ENCODE results near the gene MAP3K20.

Gene MAP3K20

GRCh38 chr2:173164396-173164795, 88.8 kb downstream of the MAP3K20 start:
- H3K27me3 ChIP-seq (ENCODE audit: insufficient read depth, low read length, poor library complexity), result no peaks in the 10 kb centered on the region
- DNase-seq (no peak), ATAC-seq (ENCODE audit: insufficient read depth, low read depth) (no peak)
- H4K20me1 ChIP-seq (ENCODE audit: insufficient read depth, low read length), result peaks cover 2% of the 10 kb centered on the region; the same call in 1 of the 2 replicates
- TF ChIP-seq, protein P1, sequence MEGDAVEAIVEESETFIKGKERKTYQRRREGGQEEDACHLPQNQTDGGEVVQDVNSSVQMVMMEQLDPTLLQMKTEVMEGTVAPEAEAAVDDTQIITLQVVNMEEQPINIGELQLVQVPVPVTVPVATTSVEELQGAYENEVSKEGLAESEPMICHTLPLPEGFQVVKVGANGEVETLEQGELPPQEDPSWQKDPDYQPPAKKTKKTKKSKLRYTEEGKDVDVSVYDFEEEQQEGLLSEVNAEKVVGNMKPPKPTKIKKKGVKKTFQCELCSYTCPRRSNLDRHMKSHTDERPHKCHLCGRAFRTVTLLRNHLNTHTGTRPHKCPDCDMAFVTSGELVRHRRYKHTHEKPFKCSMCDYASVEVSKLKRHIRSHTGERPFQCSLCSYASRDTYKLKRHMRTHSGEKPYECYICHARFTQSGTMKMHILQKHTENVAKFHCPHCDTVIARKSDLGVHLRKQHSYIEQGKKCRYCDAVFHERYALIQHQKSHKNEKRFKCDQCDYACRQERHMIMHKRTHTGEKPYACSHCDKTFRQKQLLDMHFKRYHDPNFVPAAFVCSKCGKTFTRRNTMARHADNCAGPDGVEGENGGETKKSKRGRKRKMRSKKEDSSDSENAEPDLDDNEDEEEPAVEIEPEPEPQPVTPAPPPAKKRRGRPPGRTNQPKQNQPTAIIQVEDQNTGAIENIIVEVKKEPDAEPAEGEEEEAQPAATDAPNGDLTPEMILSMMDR (IDR thresholded peaks at IDR 0.05; ENCODE audit: borderline replicate concordance, extremely low read depth, low read length, poor library complexity, severe bottlenecking), result no peak
- no peak for TF ChIP-seq EZH2 (IDR thresholded peaks at IDR 0.05; ENCODE audit: borderline replicate concordance, low read depth, low read length, severe bottlenecking)
- H3K9me3 ChIP-seq (ENCODE audit: insufficient read depth, low read length, severe bottlenecking), result no peaks in the 10 kb centered on the region
- no peak overlapping the region for H3K4me3 ChIP-seq (ENCODE audit: low read depth in 1 of 2, low read length in 2 of 2)
- H3K9ac ChIP-seq (ENCODE audit: low read depth, low read length), result no peak overlapping the region
- no peak overlapping the region for H2AFZ ChIP-seq (ENCODE audit: low read depth, low read length)
- H3K4me2 ChIP-seq (ENCODE audit: insufficient read depth, low read length), result no peak overlapping the region
- H3K4me1 ChIP-seq (ENCODE audit: insufficient read depth, low read length), result no peaks in the 10 kb centered on the region
- no peak overlapping the region for H3K27ac ChIP-seq (ENCODE audit: low read length)
- no peaks in the 10 kb centered on the region for H3K79me2 ChIP-seq (ENCODE audit: insufficient read depth, low read length)
- H3K36me3 ChIP-seq (ENCODE audit: insufficient read depth, low read length), result no peaks in the 10 kb centered on the region

DNA sequence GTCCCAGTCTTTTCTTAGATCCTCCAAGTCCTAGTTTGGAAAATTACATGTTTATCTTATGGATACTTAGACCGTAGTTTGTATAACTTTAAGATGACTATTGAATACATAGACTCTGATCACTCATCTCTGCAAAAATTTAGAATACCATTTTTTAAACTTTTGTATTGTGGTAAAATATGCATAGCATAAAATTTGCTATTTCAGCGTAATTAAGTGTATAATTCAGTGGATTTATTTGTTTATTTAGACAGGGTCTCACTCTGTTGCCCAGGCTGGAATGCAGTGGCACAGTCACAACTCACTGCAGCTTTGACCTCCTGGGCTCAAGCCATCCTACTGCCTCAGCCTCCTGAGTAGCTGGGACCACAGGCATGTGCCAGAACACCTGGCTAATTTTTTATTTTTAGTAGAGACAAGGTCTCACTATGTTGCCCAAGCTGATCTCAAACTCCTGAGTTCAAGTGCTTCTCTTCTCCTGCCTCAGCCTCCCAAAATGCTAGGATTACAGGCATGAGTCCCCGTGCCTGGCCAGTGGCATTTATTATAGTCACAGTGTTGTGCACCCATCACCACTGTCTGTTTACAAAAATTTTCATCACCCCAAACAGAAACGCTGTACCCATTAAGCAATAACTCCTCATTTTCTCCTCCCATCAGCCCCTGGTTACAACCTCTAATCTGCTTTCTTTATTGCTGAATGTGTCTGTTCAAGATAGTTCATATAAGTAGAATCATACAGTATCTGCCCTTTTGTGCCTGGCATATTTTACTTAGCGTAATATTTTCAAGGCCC, 90.0 kb downstream of the MAP3K20 start:
- TF ChIP-seq EZH2 (IDR thresholded peaks at IDR 0.05; ENCODE audit: borderline replicate concordance, low read depth, low read length, severe bottlenecking), result no peak
- TF ChIP-seq, protein P1 (IDR thresholded peaks at IDR 0.05; ENCODE audit: borderline replicate concordance, extremely low read depth, low read length, poor library complexity, severe bottlenecking), result no peak
- Histone ChIP-seq H3K9ac (ENCODE audit: low read depth, low read length) (no peak overlapping the region), H3K9me3 (ENCODE audit: insufficient read depth, low read length, severe bottlenecking) (no peaks in the 10 kb centered on the region), H3K36me3 (ENCODE audit: insufficient read depth, low read length) (no peaks in the 10 kb centered on the region; the same call in 1 of the 2 replicates), H4K20me1 (ENCODE audit: insufficient read depth, low read length) (peaks cover 2% of the 10 kb centered on the region; the same call in 1 of the 2 replicates), H3K4me2 (ENCODE audit: insufficient read depth, low read length) (no peak overlapping the region), H3K27me3 (ENCODE audit: insufficient read depth, low read length, poor library complexity) (no peaks in the 10 kb centered on the region), H3K4me1 (ENCODE audit: insufficient read depth, low read length) (no peaks in the 10 kb centered on the region), H3K79me2 (ENCODE audit: insufficient read depth, low read length) (no peaks in the 10 kb centered on the region), H3K4me3 (ENCODE audit: low read depth in 1 of 2, low read length in 2 of 2) (no peak overlapping the region), H3K27ac (ENCODE audit: low read length) (no peak overlapping the region), H2AFZ (ENCODE audit: low read depth, low read length) (no peak overlapping the region)
- ATAC-seq (ENCODE audit: insufficient read depth, low read depth), result no peak
- DNase-seq, result no peak

DNA sequence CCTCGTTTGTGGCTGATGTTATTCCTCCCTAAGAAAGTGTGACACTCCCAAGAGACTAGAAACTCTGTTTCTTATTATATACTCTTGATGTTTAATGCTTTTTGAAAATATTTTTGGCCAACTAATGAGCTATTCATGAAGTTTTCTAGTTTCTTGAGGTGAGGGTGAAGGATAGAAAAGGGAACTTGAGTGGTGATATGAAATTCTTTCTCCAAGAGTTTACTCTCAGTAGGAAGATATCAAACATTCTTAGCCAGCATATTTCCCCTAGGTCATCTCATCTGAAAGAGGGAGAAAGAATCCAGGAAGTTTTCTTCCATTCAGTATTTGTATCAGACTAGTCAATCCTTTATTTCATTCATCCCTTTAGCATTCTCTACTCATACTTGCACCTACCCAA, 95.7 kb downstream of the MAP3K20 start:
- H3K79me2 ChIP-seq (ENCODE audit: insufficient read depth, low read length), result no peaks in the 10 kb centered on the region
- no peak overlapping the region for H3K27ac ChIP-seq (ENCODE audit: low read length)
- no peaks in the 10 kb centered on the region for H3K9me3 ChIP-seq (ENCODE audit: insufficient read depth, low read length, severe bottlenecking)
- ATAC-seq (ENCODE audit: insufficient read depth, low read depth), result no peak
- H2AFZ ChIP-seq (ENCODE audit: low read depth, low read length), result no peak overlapping the region
- no peak for DNase-seq
- H3K4me2 ChIP-seq (ENCODE audit: insufficient read depth, low read length), result no peak overlapping the region
- no peak overlapping the region for H3K4me3 ChIP-seq (ENCODE audit: low read depth in 1 of 2, low read length in 2 of 2)
- H3K9ac ChIP-seq (ENCODE audit: low read depth, low read length), result no peak overlapping the region
- no peaks in the 10 kb centered on the region for H3K4me1 ChIP-seq (ENCODE audit: insufficient read depth, low read length)
- H3K27me3 ChIP-seq (ENCODE audit: insufficient read depth, low read length, poor library complexity), result no peaks in the 10 kb centered on the region
- TF ChIP-seq, protein P1 (IDR thresholded peaks at IDR 0.05; ENCODE audit: borderline replicate concordance, extremely low read depth, low read length, poor library complexity, severe bottlenecking), result no peak
- TF ChIP-seq EZH2 (IDR thresholded peaks at IDR 0.05; ENCODE audit: borderline replicate concordance, low read depth, low read length, severe bottlenecking), result no peak
- H3K36me3 ChIP-seq (ENCODE audit: insufficient read depth, low read length), result no peaks in the 10 kb centered on the region; the same call in 1 of the 2 replicates
- H4K20me1 ChIP-seq (ENCODE audit: insufficient read depth, low read length), result no peaks in the 10 kb centered on the region; the same call in 1 of the 2 replicates

Data from DND-41 (cell line).